GM12878 (cell line): ENCODE data around the gene ERVH48-1. TPM values are rescaled to one million over a fixed set of nuclear protein-coding genes. Genes with fewer than 3 reads are reported as not detected.

Source experiments
- ATAC-seq: fragments of 200-7000 bp; cut with Tn5 transposase; 3 replicates; pipeline ENCODE4 v1.9.1; 2020; ENCODE audit warnings: mild to moderate bottlenecking, moderate library complexity
- BruUV-seq: library from RNA; stranded (reverse); fragments of 400-500 nt; replicated peaks from 2 replicates; lab custom pipeline; 2021; lab: Mats Ljungman, UMichigan
- CTCF ChIA-PET: fragments of 300-600 bp; sonication (Branson Sonifier 250); formaldehyde crosslinking; extraction: SDS; loops from one replicate; lab custom pipeline; 2021; ENCODE audit warnings: inconsistent platforms; lab: Yijun Ruan, JAX
- POLR2A ChIA-PET: fragments of 350-600 bp; formaldehyde crosslinking; extraction: SDS; loops from one replicate; lab custom pipeline; 2021; ENCODE audit warnings: inconsistent platforms; lab: Charles Lee
- RAD21 ChIA-PET: fragments of 300-600 bp; sonication (Branson Sonifier 250); formaldehyde crosslinking; loops from one replicate; lab custom pipeline; 2023; ENCODE audit warnings: antibody characterized with exemption; ENCODE audit not compliant: unreplicated experiment; lab: Charles Lee
- SMC1A ChIA-PET: fragments of 300-600 bp; sonication (Branson Sonifier 250); formaldehyde crosslinking; loops from one replicate; lab custom pipeline; 2023; ENCODE audit not compliant: unreplicated experiment, uncharacterized antibody; lab: Charles Lee
- DNase-seq: peaks from one replicate; pipeline ENCODE4 v3.0.0-alpha.2; 2011; ENCODE audit warnings: low read depth, low spot score
- FAIRE-seq: peaks from 3 replicates; lab custom pipeline; 2011; peaks lifted over from hg19 to GRCh38; lab: Jason Lieb, UNC
- H2AFZ ChIP-seq: 2 replicates; pipeline ENCODE4 v1.6.0; 2011; ENCODE audit warnings: low read depth, low read length, control low read depth; ENCODE audit not compliant: control insufficient read depth
- H3K27ac ChIP-seq: 2 replicates; pipeline ENCODE4 v1.5.1; 2011; ENCODE audit warnings: control low read depth; ENCODE audit not compliant: control insufficient read depth, insufficient read depth
- H3K27me3 ChIP-seq, 2 experiments: replicated peaks in 1 of 2; 2 replicates each; pipeline versions ENCODE4 v1.6.0 to v1.6.1; 2011; ENCODE audit warnings: low read length in 1 of 2; ENCODE audit not compliant: control insufficient read depth in 2 of 2, insufficient read depth in 2 of 2
- H3K36me3 ChIP-seq, 2 experiments: 2 replicates each; pipeline ENCODE4 v1.5.1; 2011; ENCODE audit warnings: low read length in 1 of 2; ENCODE audit not compliant: control insufficient read depth in 2 of 2, insufficient read depth in 2 of 2
- H3K4me1 ChIP-seq: 2 replicates; pipeline ENCODE4 v1.6.1; 2011; ENCODE audit warnings: mild to moderate bottlenecking, low read length, moderate library complexity, mixed read lengths; ENCODE audit not compliant: control insufficient read depth, insufficient read depth
- H3K4me2 ChIP-seq: 2 replicates; pipeline ENCODE4 v1.6.0; 2011; ENCODE audit warnings: control low read depth; ENCODE audit not compliant: control insufficient read depth, insufficient read depth
- H3K4me3 ChIP-seq: fragments of 200-600 bp; sonication (generic); 2 replicates; pipeline ENCODE4 v1.5.1; 2016
- H3K79me2 ChIP-seq: 2 replicates; pipeline ENCODE4 v1.6.0; 2011; ENCODE audit warnings: low read length; ENCODE audit not compliant: control insufficient read depth, insufficient read depth
- H3K9ac ChIP-seq: 2 replicates; pipeline ENCODE4 v1.8.0; 2011; ENCODE audit warnings: low read length, control low read depth, mixed read lengths; ENCODE audit not compliant: control insufficient read depth, insufficient read depth
- H3K9me3 ChIP-seq: replicated peaks from 3 replicates; pipeline ENCODE4 v1.5.1; 2011; ENCODE audit warnings: mild to moderate bottlenecking, low read length; ENCODE audit not compliant: control insufficient read depth, insufficient read depth
- H4K20me1 ChIP-seq: 2 replicates; pipeline ENCODE4 v1.6.0; 2011; ENCODE audit not compliant: control insufficient read depth, insufficient read depth
- CHD1 ChIP-seq: IDR thresholded peaks from 2 replicates; pipeline ENCODE4 v1.6.1; 2012; ENCODE audit warnings: low read depth, low read length, improper control_type of control experiment
- IKZF2 ChIP-seq, 2 experiments: fragments of 450-650 bp; IDR thresholded peaks; 2 replicates each; pipeline ENCODE4 v1.6.1; 2017; ENCODE audit warnings: mild to moderate bottlenecking in 2 of 2, moderate library complexity in 2 of 2
- JUNB ChIP-seq: IDR thresholded peaks from 2 replicates; pipeline ENCODE4 v1.6.1; 2016; ENCODE audit warnings: antibody characterized with exemption, mild to moderate bottlenecking
- MEF2A ChIP-seq: IDR thresholded peaks from 2 replicates; pipeline ENCODE4 v1.6.1; 2011; ENCODE audit warnings: low read depth, mild to moderate bottlenecking, low read length, moderate library complexity; ENCODE audit not compliant: insufficient read depth
- NR2C2 ChIP-seq: IDR thresholded peaks from 2 replicates; pipeline ENCODE4 v1.6.1; 2011; ENCODE audit warnings: borderline replicate concordance, low read depth; ENCODE audit not compliant: control insufficient read depth, insufficient read length
- PAX5 ChIP-seq: IDR thresholded peaks from 2 replicates; pipeline ENCODE4 v1.6.1; 2011; ENCODE audit warnings: low read depth, low read length, borderline replicate concordance
- SMARCA5 ChIP-seq: fragments of 450-650 bp; IDR thresholded peaks from 2 replicates; pipeline ENCODE4 v1.6.1; 2017; ENCODE audit warnings: mild to moderate bottlenecking
- ZNF622 ChIP-seq: fragments of 450-650 bp; IDR thresholded peaks from 2 replicates; pipeline ENCODE4 v1.6.1; 2017; ENCODE audit warnings: mild to moderate bottlenecking, inconsistent platforms
- ZZZ3 ChIP-seq: IDR thresholded peaks from 2 replicates; pipeline ENCODE4 v1.6.1; 2011; ENCODE audit warnings: low read depth; ENCODE audit not compliant: control insufficient read depth, insufficient read length
- WGBS: methylation state at CpG from one replicate; pipeline ENCODE4 v1.1.6; 2016; ENCODE audit warnings: low lambda C conversion rate; ENCODE audit not compliant: insufficient replicate concordance, insufficient coverage; ENCODE audit errors: missing lambda C conversion rate; 5-methylcytosine and 5-hydroxymethylcytosine counted together
- in situ Hi-C: fragments of 300-500 bp; cut with MboI; formaldehyde crosslinking; loops from 9 replicates; pipeline ENCODE4 v1.14.3; 2018; ENCODE audit warnings: mixed read lengths
- intact Hi-C: fragments of 100-400 bp; cut with micrococcal nuclease; formaldehyde crosslinking; loops from one replicate; pipeline ENCODE4 v1.14.2; 2022; ENCODE audit not compliant: unreplicated experiment
- polyA plus RNA-seq, 11 experiments: library from polyadenylated mRNA; depleted of rRNA in 4 of 11; unstranded in 6 of 11; stranded (reverse) in 5 of 11; fragments of >200 nt; fragmentation: Nextera tagmentation in 4 of 11; fragmentation: Illumina TruSeq in 1 of 11; extraction: Ambion mirVana in 4 of 11; extraction: Trizol in 1 of 11; gene quantifications; 1 replicate in 1 of 11; 2 replicates in 10 of 11; pipeline versions ENCODE4 v1.2.1 to v1.2.3, GENCODE V29; 2011 to 2016; ENCODE audit warnings: inconsistent platforms in 2 of 11, missing spikeins in 2 of 11, low read depth in 1 of 11
- total RNA-seq, 4 experiments: library from RNA; depleted of rRNA in 3 of 4; stranded (reverse); fragments of >200 nt in 3 of 4; fragmentation: Illumina TruSeq in 1 of 4; extraction: Trizol in 1 of 4; gene quantifications; 2 replicates each; pipeline versions ENCODE4 v1.2.1 to v1.2.3, GENCODE V29; 2013 to 2021
- TF ChIP-seq, protein P1 (sequence below): fragments of 450-650 bp; IDR thresholded peaks from 2 replicates; pipeline ENCODE4 v1.6.1; 2016; ENCODE audit warnings: mild to moderate bottlenecking
- TF ChIP-seq, protein P2 (sequence below): IDR thresholded peaks from 2 replicates; pipeline ENCODE4 v1.6.1; 2011; ENCODE audit warnings: low read depth, low read length, improper control_type of control experiment, borderline replicate concordance
- TF ChIP-seq, protein P3 (sequence below): fragments of 150-350 bp; IDR thresholded peaks from 2 replicates; pipeline ENCODE4 v1.6.1; 2016; ENCODE audit warnings: low read depth, low read length
- TF ChIP-seq, protein P4 (sequence below): IDR thresholded peaks from 2 replicates; pipeline ENCODE4 v1.6.1; 2012; ENCODE audit warnings: low read depth, low read length, improper control_type of control experiment

ERVH48-1 gene
- total and polyA plus RNA-seq, 10 of the 15 experiments (the other 5 are each of a cell fraction or from before 2014, with no cell fraction given): 0.03 to 0.30 (median 0.13) TPM; not detected in 7

DNA sequence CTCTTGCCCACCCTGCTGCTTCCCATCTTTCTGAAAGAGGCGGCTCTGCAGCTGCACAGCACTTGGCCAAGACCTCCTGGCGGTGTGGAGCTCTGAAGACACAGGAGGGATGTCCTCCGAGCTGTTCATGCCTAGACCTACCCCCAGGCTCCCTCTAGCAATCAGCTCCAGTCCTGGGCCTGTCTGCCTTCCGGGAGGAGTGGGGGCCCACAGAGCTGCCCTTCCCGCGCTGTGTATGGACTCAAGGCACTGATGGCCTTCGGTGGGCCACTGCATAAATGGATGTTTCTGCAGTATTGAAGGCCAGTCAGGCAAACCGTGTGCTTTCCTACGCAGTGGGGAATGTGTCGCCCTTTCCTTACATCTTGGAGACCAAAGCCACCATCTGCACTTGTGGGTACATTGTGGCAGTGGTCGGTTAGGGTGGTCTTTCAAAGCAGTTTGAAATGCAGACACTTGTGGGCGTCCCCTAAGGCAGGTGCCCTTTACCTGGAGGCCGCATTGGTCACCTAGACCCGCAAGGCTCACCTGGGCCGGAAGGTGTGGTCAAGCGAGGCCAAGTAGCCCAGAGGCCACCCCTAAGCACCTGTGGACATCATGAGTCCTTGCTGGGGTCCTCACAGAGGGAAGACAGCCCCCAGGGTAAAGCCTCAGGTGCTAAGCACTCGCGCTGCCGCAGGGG lies 48.0 kb upstream of the ERVH48-1 start (continued):
- TF ChIP-seq, protein P1, sequence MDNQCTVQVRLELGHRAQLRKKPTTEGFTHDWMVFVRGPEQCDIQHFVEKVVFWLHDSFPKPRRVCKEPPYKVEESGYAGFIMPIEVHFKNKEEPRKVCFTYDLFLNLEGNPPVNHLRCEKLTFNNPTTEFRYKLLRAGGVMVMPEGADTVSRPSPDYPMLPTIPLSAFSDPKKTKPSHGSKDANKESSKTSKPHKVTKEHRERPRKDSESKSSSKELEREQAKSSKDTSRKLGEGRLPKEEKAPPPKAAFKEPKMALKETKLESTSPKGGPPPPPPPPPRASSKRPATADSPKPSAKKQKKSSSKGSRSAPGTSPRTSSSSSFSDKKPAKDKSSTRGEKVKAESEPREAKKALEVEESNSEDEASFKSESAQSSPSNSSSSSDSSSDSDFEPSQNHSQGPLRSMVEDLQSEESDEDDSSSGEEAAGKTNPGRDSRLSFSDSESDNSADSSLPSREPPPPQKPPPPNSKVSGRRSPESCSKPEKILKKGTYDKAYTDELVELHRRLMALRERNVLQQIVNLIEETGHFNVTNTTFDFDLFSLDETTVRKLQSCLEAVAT: no peak
- TF ChIP-seq PAX5: no peak

DNA sequence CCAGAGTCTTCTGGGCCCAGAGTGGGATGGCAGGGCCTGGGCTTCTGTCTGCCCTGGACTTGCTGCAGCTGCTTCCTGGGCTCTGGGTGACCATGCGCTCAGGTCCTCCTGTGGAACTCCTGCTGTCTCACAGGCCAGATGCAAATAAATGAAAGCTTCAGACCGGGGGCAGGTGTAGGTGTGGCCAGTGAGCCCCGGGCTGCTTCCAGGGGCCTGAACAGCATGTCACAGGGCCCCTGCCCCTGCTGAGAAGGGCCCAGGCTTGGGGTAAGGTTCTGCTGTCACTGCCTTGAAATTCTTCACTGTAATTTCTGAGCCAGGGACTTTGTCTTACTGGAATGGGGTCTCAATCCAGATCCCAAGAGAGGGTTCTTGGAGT lies 46.5 kb upstream of the ERVH48-1 start:
- in situ Hi-C loops: no loop called here
- CTCF ChIA-PET: interaction anchor here (1.0 kb wide), 1 partner anchor 9 kb away, joined by 3 read pairs; no protein-coding TSS in a partner anchor
- peaks cover 8% of the 10 kb centered on the region; the same call in 1 of the 2 replicates for H3K4me1 ChIP-seq

More for the DNA sequence above, 46.5 kb upstream of the ERVH48-1 start:
- WGBS: 36% methylated on average over 3 of the region's 3 CpGs
- Histone ChIP-seq H2AFZ (no peak overlapping the region), H3K9me3 (no peaks in the 10 kb centered on the region), H3K79me2 (peaks cover 16% of the 10 kb centered on the region), H3K9ac (no peak overlapping the region), H4K20me1 (no peaks in the 10 kb centered on the region), H3K27ac (no peak overlapping the region), H3K4me3 (no peak overlapping the region), H3K27me3 (no peaks in the 10 kb centered on the region), H3K36me3 (no peaks in the 10 kb centered on the region), H3K4me2 (no peak overlapping the region)
- SMC1A ChIA-PET: no interaction called here
- no peak for FAIRE-seq
- no TSS peak for BruUV-seq
- POLR2A ChIA-PET: no interaction called here
- intact Hi-C loops: no loop called here
- RAD21 ChIA-PET: interaction anchor here (0.5 kb wide), 1 partner anchor 16 kb away, joined by 3 read pairs; no protein-coding TSS in a partner anchor
- DNase-seq: no peak
- TF ChIP-seq ZNF622 (no peak), CHD1 (no peak), IKZF2 (IDR thresholded peaks at IDR 0.05) (no peak), MEF2A (no peak), NR2C2 (no peak), SMARCA5 (no peak), JUNB (no peak), ZZZ3 (no peak)
- TF ChIP-seq, protein P2, sequence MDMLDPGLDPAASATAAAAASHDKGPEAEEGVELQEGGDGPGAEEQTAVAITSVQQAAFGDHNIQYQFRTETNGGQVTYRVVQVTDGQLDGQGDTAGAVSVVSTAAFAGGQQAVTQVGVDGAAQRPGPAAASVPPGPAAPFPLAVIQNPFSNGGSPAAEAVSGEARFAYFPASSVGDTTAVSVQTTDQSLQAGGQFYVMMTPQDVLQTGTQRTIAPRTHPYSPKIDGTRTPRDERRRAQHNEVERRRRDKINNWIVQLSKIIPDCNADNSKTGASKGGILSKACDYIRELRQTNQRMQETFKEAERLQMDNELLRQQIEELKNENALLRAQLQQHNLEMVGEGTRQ: no peak
- TF ChIP-seq, protein P3, sequence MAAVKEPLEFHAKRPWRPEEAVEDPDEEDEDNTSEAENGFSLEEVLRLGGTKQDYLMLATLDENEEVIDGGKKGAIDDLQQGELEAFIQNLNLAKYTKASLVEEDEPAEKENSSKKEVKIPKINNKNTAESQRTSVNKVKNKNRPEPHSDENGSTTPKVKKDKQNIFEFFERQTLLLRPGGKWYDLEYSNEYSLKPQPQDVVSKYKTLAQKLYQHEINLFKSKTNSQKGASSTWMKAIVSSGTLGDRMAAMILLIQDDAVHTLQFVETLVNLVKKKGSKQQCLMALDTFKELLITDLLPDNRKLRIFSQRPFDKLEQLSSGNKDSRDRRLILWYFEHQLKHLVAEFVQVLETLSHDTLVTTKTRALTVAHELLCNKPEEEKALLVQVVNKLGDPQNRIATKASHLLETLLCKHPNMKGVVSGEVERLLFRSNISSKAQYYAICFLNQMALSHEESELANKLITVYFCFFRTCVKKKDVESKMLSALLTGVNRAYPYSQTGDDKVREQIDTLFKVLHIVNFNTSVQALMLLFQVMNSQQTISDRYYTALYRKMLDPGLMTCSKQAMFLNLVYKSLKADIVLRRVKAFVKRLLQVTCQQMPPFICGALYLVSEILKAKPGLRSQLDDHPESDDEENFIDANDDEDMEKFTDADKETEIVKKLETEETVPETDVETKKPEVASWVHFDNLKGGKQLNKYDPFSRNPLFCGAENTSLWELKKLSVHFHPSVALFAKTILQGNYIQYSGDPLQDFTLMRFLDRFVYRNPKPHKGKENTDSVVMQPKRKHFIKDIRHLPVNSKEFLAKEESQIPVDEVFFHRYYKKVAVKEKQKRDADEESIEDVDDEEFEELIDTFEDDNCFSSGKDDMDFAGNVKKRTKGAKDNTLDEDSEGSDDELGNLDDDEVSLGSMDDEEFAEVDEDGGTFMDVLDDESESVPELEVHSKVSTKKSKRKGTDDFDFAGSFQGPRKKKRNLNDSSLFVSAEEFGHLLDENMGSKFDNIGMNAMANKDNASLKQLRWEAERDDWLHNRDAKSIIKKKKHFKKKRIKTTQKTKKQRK: no peak
- TF ChIP-seq, protein P4, sequence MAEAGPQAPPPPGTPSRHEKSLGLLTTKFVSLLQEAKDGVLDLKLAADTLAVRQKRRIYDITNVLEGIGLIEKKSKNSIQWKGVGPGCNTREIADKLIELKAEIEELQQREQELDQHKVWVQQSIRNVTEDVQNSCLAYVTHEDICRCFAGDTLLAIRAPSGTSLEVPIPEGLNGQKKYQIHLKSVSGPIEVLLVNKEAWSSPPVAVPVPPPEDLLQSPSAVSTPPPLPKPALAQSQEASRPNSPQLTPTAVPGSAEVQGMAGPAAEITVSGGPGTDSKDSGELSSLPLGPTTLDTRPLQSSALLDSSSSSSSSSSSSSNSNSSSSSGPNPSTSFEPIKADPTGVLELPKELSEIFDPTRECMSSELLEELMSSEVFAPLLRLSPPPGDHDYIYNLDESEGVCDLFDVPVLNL: no peak
- no peak for ATAC-seq
